Neural crest cell (in vitro differentiated cells): ENCODE measurements around the gene ARSJ. TPM values are rescaled to one million over a fixed set of nuclear protein-coding genes. Genes with fewer than 3 reads are reported as not detected.
"Not testable (repeated sequence)": the region's sequence is repeated elsewhere in the genome, so short reads cannot be mapped to it uniquely, and the experiment has no call there.

Experiments used
- DNase-seq: peaks from one replicate; pipeline ENCODE4 v3.0.0; 2021; ENCODE audit warnings: low read depth, mixed read lengths, low spot score
- H3K27ac Mint-ChIP-seq: one replicate; pipeline ENCODE4 v1.8.0; 2021; ENCODE audit warnings: mild to moderate bottlenecking, mixed read lengths; ENCODE audit not compliant: unreplicated experiment
- H3K27me3 Mint-ChIP-seq: 2 replicates; pipeline ENCODE4 v1.8.0; 2021; ENCODE audit warnings: low read depth, mild to moderate bottlenecking, mixed read lengths
- H3K36me3 Mint-ChIP-seq: 2 replicates; pipeline ENCODE4 v1.8.0; 2021; ENCODE audit warnings: low read depth, mild to moderate bottlenecking, mixed read lengths
- H3K4me1 Mint-ChIP-seq: 2 replicates; pipeline ENCODE4 v1.8.0; 2021; ENCODE audit warnings: mixed read lengths
- H3K4me3 Mint-ChIP-seq: one replicate; pipeline ENCODE4 v1.8.0; 2021; ENCODE audit warnings: mild to moderate bottlenecking, mixed read lengths
- H3K9me3 Mint-ChIP-seq: 2 replicates; pipeline ENCODE4 v1.8.0; 2021; ENCODE audit warnings: mixed read lengths
- CTCF ChIP-seq: fragments of 200-600 bp; sonication (generic); conservative IDR thresholded peaks from 2 replicates; pipeline ENCODE4 v1.5.0; 2021; ENCODE audit warnings: antibody characterized with exemption, mild to moderate bottlenecking
- total RNA-seq: library from RNA; stranded (reverse); gene quantifications from 2 replicates; pipeline ENCODE4 v1.2.1, GENCODE V29; 2021

The ARSJ gene
- total RNA-seq, 1 donor from 2014 or later: 0.49 TPM

GRCh38 chr4:113935190-113935589 is 44.3 kb downstream of the ARSJ start:
- no peaks in the 10 kb centered on the region for H3K36me3 Mint-ChIP-seq
- H3K4me1 Mint-ChIP-seq: no peaks in the 10 kb centered on the region
- H3K27me3 Mint-ChIP-seq: no peaks in the 10 kb centered on the region
- DNase-seq: no peak
- H3K27ac Mint-ChIP-seq: no peak overlapping the region
- no peak overlapping the region for H3K4me3 Mint-ChIP-seq
- TF ChIP-seq CTCF: no peak
- no peaks in the 10 kb centered on the region for H3K9me3 Mint-ChIP-seq

- not testable (repeated sequence) for DNase-seq, H3K36me3 Mint-ChIP-seq, H3K4me3 Mint-ChIP-seq, H3K9me3 Mint-ChIP-seq, H3K27me3 Mint-ChIP-seq, H3K4me1 Mint-ChIP-seq, H3K27ac Mint-ChIP-seq
Observed at GRCh38 chr4:113924706-113925105, 54.7 kb downstream of the ARSJ start.

- Mint-ChIP-seq H3K4me1 (no peaks in the 10 kb centered on the region), H3K9me3 (peaks cover 4% of the 10 kb centered on the region), H3K27me3 (no peaks in the 10 kb centered on the region), H3K27ac (no peak overlapping the region), H3K4me3 (no peak overlapping the region), H3K36me3 (no peaks in the 10 kb centered on the region)
- no peak for TF ChIP-seq CTCF
- no peak for DNase-seq
Observed at GRCh38 chr4:113921089-113921794, 58.2 kb downstream of the ARSJ start.

- H3K27ac Mint-ChIP-seq: no peak overlapping the region
- no peak for DNase-seq
- no peak overlapping the region for H3K4me3 Mint-ChIP-seq
- TF ChIP-seq CTCF: no peak
- H3K9me3 Mint-ChIP-seq: no peaks in the 10 kb centered on the region
- no peaks in the 10 kb centered on the region for H3K27me3 Mint-ChIP-seq
- no peaks in the 10 kb centered on the region for H3K36me3 Mint-ChIP-seq
- H3K4me1 Mint-ChIP-seq: no peaks in the 10 kb centered on the region
Observed at GRCh38 chr4:113919611-113920010, 59.8 kb downstream of the ARSJ start.

GRCh38 chr4:113919145-113919544 is 60.3 kb downstream of the ARSJ start:
- H3K4me3 Mint-ChIP-seq: no peak overlapping the region
- no peak overlapping the region for H3K27ac Mint-ChIP-seq
- H3K9me3 Mint-ChIP-seq: no peaks in the 10 kb centered on the region
- H3K27me3 Mint-ChIP-seq: no peaks in the 10 kb centered on the region
- no peaks in the 10 kb centered on the region for H3K36me3 Mint-ChIP-seq
- TF ChIP-seq CTCF: no peak
- no peaks in the 10 kb centered on the region for H3K4me1 Mint-ChIP-seq
- DNase-seq: no peak

GRCh38 chr4:113908829-113909228 is 70.6 kb downstream of the ARSJ start:
- TF ChIP-seq CTCF: no peak
- H3K4me1 Mint-ChIP-seq: no peaks in the 10 kb centered on the region
- no peak overlapping the region for H3K27ac Mint-ChIP-seq
- no peak overlapping the region for H3K4me3 Mint-ChIP-seq
- no peaks in the 10 kb centered on the region for H3K27me3 Mint-ChIP-seq
- no peaks in the 10 kb centered on the region for H3K36me3 Mint-ChIP-seq
- no peaks in the 10 kb centered on the region for H3K9me3 Mint-ChIP-seq
- DNase-seq: no peak
